Endothelial cell of umbilical vein (primary cell): ENCODE measurements around the gene GBE1. TPM values are rescaled to one million over a fixed set of nuclear protein-coding genes. Genes with fewer than 3 reads are reported as not detected.

Experiments
- BruUV-seq: library from RNA; stranded (reverse); fragments of 400-500 nt; replicated peaks from 2 replicates; lab custom pipeline; 2021; lab: Mats Ljungman, UMichigan
- CTCF ChIA-PET: fragments of 300-600, 350-600 bp; sonication (Branson Sonifier 250); formaldehyde crosslinking; loops from one replicate; lab custom pipeline; 2021; ENCODE audit warnings: antibody characterized with exemption, inconsistent platforms; lab: Charles Lee
- POLR2A ChIA-PET: fragments of 300-600, 350-600 bp; sonication (Branson Sonifier 250); formaldehyde crosslinking; loops from one replicate; lab custom pipeline; 2021; ENCODE audit warnings: antibody characterized with exemption, inconsistent platforms; lab: Charles Lee
- DNase-seq: peaks from one replicate; pipeline ENCODE4 v3.0.0-alpha.2; 2011; ENCODE audit warnings: low read depth, low spot score
- FAIRE-seq: peaks from 2 replicates; lab custom pipeline; 2011; peaks lifted over from hg19 to GRCh38; lab: Jason Lieb, UNC
- H2AFZ ChIP-seq: 2 replicates; pipeline ENCODE4 v1.6.0; 2012; ENCODE audit warnings: low read depth, low read length, control low read depth, inconsistent platforms
- H3K27ac ChIP-seq: 2 replicates; pipeline ENCODE4 v1.5.1; 2011; ENCODE audit warnings: low read depth, mild to moderate bottlenecking, control low read depth, low read length, moderate library complexity; ENCODE audit not compliant: insufficient read depth
- H3K27me3 ChIP-seq, 2 experiments: 2 replicates each; pipeline versions ENCODE4 v1.6.0 to v1.6.1; 2011; ENCODE audit warnings: low read length in 2 of 2, mixed read lengths in 1 of 2; ENCODE audit not compliant: control insufficient read depth in 2 of 2, insufficient read depth in 2 of 2
- H3K36me3 ChIP-seq, 2 experiments: 2 replicates in 1 of 2; 3 replicates in 1 of 2; pipeline ENCODE4 v1.5.1; 2011; ENCODE audit warnings: low read length in 2 of 2, mild to moderate bottlenecking in 1 of 2, moderate library complexity in 1 of 2; ENCODE audit not compliant: control insufficient read depth in 2 of 2, insufficient read depth in 2 of 2; ENCODE audit errors: extremely low read depth in 1 of 2
- H3K4me1 ChIP-seq: 3 replicates; pipeline ENCODE4 v1.5.1; 2011; ENCODE audit warnings: mild to moderate bottlenecking, low read length; ENCODE audit not compliant: control insufficient read depth, insufficient read depth; ENCODE audit errors: extremely low read depth
- H3K4me2 ChIP-seq: 2 replicates; pipeline ENCODE4 v1.6.1; 2011; ENCODE audit warnings: low read length, control low read depth, mixed read lengths; ENCODE audit not compliant: insufficient read depth
- H3K4me3 ChIP-seq, 3 experiments: fragments of 200-600 bp in 1 of 3; sonication (generic), shearing (Covaris generic) in 1 of 3; replicated peaks in 1 of 3; 2 replicates each; pipeline ENCODE4 v1.5.1; 2011 to 2016; ENCODE audit warnings: control low read depth in 3 of 3, low read length in 3 of 3, mild to moderate bottlenecking in 2 of 3, inconsistent platforms in 1 of 3, low read depth in 1 of 3, moderate library complexity in 1 of 3; ENCODE audit not compliant: insufficient read depth in 1 of 3
- H3K79me2 ChIP-seq: 2 replicates; pipeline ENCODE4 v1.6.0; 2012; ENCODE audit warnings: low read length, inconsistent platforms; ENCODE audit not compliant: control insufficient read depth, insufficient read depth
- H3K9ac ChIP-seq: replicated peaks from 2 replicates; pipeline ENCODE3; 2011; ENCODE audit warnings: low read length, control low read depth; ENCODE audit not compliant: insufficient read depth; ENCODE audit errors: extremely low read depth
- H3K9me1 ChIP-seq: replicated peaks from 3 replicates; pipeline ENCODE4 v1.6.0; 2011; ENCODE audit warnings: mild to moderate bottlenecking, low read length; ENCODE audit not compliant: control insufficient read depth, insufficient read depth; ENCODE audit errors: extremely low read depth
- H3K9me3 ChIP-seq: replicated peaks from 2 replicates; pipeline ENCODE4 v1.5.1; 2012; ENCODE audit warnings: low read length, inconsistent platforms; ENCODE audit not compliant: control insufficient read depth, insufficient read depth
- H4K20me1 ChIP-seq: replicated peaks from 2 replicates; pipeline ENCODE3; 2011; ENCODE audit warnings: mild to moderate bottlenecking, low read length; ENCODE audit not compliant: control insufficient read depth, insufficient read depth; ENCODE audit errors: extremely low read depth
- EZH2 ChIP-seq: IDR thresholded peaks from 2 replicates; pipeline ENCODE4 v1.6.1; 2012; ENCODE audit warnings: borderline replicate concordance, low read depth, mild to moderate bottlenecking, moderate library complexity, low read length, inconsistent platforms; ENCODE audit not compliant: severe bottlenecking
- FOS ChIP-seq: IDR thresholded peaks from 2 replicates; pipeline ENCODE4 v1.6.1; 2011; ENCODE audit warnings: mild to moderate bottlenecking, low read length, moderate library complexity, borderline replicate concordance; ENCODE audit not compliant: insufficient read depth
- JUN ChIP-seq: IDR thresholded peaks from 2 replicates; pipeline ENCODE4 v1.6.1; 2011; ENCODE audit warnings: borderline replicate concordance, low read depth; ENCODE audit not compliant: insufficient read length, insufficient read depth
- POLR2A ChIP-seq: IDR thresholded peaks from 2 replicates; pipeline ENCODE4 v1.6.1; 2012; ENCODE audit warnings: low read depth, mild to moderate bottlenecking, control low read depth, low read length
- POLR2AphosphoS5 ChIP-seq: IDR thresholded peaks from 2 replicates; pipeline ENCODE4 v1.6.1; 2012; ENCODE audit warnings: low read depth, mild to moderate bottlenecking, control low read depth, low read length, moderate library complexity; ENCODE audit not compliant: insufficient read depth
- dilution Hi-C: fragments of 300-500 bp; cut with MboI; formaldehyde crosslinking; loops from one replicate; pipeline ENCODE4 v1.15.0; 2019; ENCODE audit warnings: low sequenced_read_pairs; ENCODE audit not compliant: extremely low pct_ligation_motif_present
- intact Hi-C: fragments of 100-400 bp; cut with micrococcal nuclease; formaldehyde crosslinking; loops from one replicate; pipeline ENCODE4 v1.10.0; 2022
- polyA plus RNA-seq, 4 experiments: library from polyadenylated mRNA; depleted of rRNA in 3 of 4; stranded (reverse) in 3 of 4; unstranded in 1 of 4; fragments of >200 nt; gene quantifications; 2 replicates each; pipeline versions ENCODE4 v1.2.1 to v1.2.3, GENCODE V29; 2011 to 2012; ENCODE audit warnings: missing spikeins in 1 of 4
- total RNA-seq: library from RNA; stranded (reverse); gene quantifications from 2 replicates; pipeline ENCODE4 v1.2.3, GENCODE V29; 2021
- TF ChIP-seq, protein P1 (sequence below), 2 donors: IDR thresholded peaks; 1 replicate in 1 of 2; 2 replicates in 1 of 2; pipeline ENCODE4 v1.5.1; 2011; ENCODE audit warnings: low read length in 2 of 2, mild to moderate bottlenecking in 2 of 2, moderate library complexity in 2 of 2, control low read depth in 1 of 2, inconsistent platforms in 1 of 2, low read depth in 1 of 2; ENCODE audit not compliant: insufficient read depth in 1 of 2; ENCODE audit errors: extremely low read depth in 1 of 2
- TF ChIP-seq, protein P2 (sequence below): IDR thresholded peaks from 2 replicates; pipeline ENCODE4 v1.6.1; 2011; ENCODE audit not compliant: insufficient read depth, insufficient read length

The GBE1 gene
- total and polyA plus RNA-seq, 2 donors (not counting 3 experiments of a cell fraction or from before 2014, with no cell fraction given): 35.9 to 110 TPM

DNA sequence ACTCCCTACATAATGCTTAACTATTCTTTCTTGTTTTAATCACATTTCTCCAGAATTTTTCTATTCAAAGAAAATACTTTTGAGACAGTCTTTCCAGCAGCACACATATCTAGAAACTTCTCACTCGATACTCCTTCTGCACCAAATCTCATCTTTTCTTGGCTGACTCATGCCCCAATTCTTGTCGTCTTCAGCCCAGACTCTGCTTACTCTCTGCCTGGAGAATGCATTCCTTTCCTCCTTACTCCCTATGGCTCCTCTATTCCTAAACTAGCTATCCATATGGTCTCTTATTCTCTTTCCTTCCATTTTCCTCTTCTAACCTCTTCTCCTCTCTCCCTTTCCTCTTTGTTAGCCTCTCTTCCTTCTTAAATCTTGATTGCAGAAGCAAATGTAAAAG is 158.7 kb downstream of the GBE1 start:
- DNase-seq (no peak), FAIRE-seq (no peak)
- Histone ChIP-seq H3K27me3 (no peaks in the 10 kb centered on the region), H3K9me3 (no peaks in the 10 kb centered on the region), H3K4me2 (no peak overlapping the region), H3K9me1 (no peaks in the 10 kb centered on the region), H4K20me1 (no peaks in the 10 kb centered on the region), H3K79me2 (no peaks in the 10 kb centered on the region), H3K4me3 (no peak overlapping the region), H3K9ac (no peak overlapping the region), H3K36me3 (no peaks in the 10 kb centered on the region), H3K4me1 (no peaks in the 10 kb centered on the region), H3K27ac (no peak overlapping the region), H2AFZ (no peak overlapping the region)
- intact Hi-C loops (no loop called here), dilution Hi-C loops (no loop called here)
- CTCF ChIA-PET: interaction anchor here (1.1 kb wide), 1 partner anchor 184 kb away, joined by 3 read pairs; no protein-coding TSS in a partner anchor
- BruUV-seq: no TSS peak
- no peak for TF ChIP-seq EZH2
- TF ChIP-seq POLR2A: no peak
- no peak for TF ChIP-seq JUN
- TF ChIP-seq, protein P1, sequence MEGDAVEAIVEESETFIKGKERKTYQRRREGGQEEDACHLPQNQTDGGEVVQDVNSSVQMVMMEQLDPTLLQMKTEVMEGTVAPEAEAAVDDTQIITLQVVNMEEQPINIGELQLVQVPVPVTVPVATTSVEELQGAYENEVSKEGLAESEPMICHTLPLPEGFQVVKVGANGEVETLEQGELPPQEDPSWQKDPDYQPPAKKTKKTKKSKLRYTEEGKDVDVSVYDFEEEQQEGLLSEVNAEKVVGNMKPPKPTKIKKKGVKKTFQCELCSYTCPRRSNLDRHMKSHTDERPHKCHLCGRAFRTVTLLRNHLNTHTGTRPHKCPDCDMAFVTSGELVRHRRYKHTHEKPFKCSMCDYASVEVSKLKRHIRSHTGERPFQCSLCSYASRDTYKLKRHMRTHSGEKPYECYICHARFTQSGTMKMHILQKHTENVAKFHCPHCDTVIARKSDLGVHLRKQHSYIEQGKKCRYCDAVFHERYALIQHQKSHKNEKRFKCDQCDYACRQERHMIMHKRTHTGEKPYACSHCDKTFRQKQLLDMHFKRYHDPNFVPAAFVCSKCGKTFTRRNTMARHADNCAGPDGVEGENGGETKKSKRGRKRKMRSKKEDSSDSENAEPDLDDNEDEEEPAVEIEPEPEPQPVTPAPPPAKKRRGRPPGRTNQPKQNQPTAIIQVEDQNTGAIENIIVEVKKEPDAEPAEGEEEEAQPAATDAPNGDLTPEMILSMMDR (IDR thresholded peaks at IDR 0.05; ENCODE audit: extremely low read depth in 1 of 2, insufficient read depth in 1 of 2, low read depth in 1 of 2, low read length in 2 of 2): no peak
- POLR2A ChIA-PET: no interaction called here

DNA sequence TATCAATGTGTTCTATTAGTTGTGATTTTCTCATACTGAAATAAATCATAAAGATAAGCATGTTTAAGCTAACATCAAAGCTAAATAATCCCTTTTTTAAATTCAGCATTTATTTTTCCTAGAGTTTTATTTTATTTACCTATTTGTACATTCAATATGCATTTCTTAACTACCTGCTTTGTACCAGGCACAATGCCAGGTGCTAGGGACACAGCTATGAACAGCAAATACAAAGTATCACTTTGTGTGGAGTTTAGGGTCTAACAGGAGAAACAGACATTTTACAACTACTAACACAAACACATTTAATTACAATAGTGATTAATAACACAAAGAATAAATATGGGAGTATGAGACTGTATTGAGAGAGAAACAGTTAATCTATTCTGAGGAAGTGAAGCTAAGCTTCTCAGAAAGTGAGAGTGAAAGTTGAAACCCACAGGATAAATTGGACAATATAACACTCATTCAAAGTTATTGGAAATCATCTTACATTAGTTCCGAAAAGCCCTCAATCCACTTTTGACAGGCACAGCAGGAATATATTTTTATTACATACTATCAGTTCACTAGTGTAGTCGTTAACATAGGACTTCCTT is 159.6 kb downstream of the GBE1 start:
- dilution Hi-C loops: no loop called here
- BruUV-seq: no TSS peak
- Histone ChIP-seq H3K4me3 (no peak overlapping the region), H3K27me3 (no peaks in the 10 kb centered on the region), H3K9me3 (no peaks in the 10 kb centered on the region), H3K9me1 (peaks cover 3% of the 10 kb centered on the region), H3K4me1 (no peaks in the 10 kb centered on the region), H3K36me3 (no peaks in the 10 kb centered on the region), H3K27ac (no peak overlapping the region), H3K9ac (no peak overlapping the region), H2AFZ (no peak overlapping the region), H4K20me1 (no peaks in the 10 kb centered on the region), H3K4me2 (no peak overlapping the region), H3K79me2 (no peaks in the 10 kb centered on the region)
- TF ChIP-seq POLR2AphosphoS5 (no peak), FOS (no peak), EZH2 (no peak), JUN (no peak)
- TF ChIP-seq, protein P2, sequence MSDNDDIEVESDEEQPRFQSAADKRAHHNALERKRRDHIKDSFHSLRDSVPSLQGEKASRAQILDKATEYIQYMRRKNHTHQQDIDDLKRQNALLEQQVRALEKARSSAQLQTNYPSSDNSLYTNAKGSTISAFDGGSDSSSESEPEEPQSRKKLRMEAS: no peak
- ChIA-PET CTCF (interaction anchor here (1.1 to 1.3 kb wide), 2 partner anchors 10 to 183 kb away, joined by 3 to 4 read pairs; no protein-coding TSS in a partner anchor), POLR2A (no interaction called here)
- no peak for FAIRE-seq
- no peak for DNase-seq
- intact Hi-C loops: no loop called here
